ENCODE data around the gene CLEC2A. TPM values are rescaled to one million over a fixed set of nuclear protein-coding genes. Genes with fewer than 3 reads are reported as not detected.
A peak's percentile ranks its signal among the peaks of the same experiment; 100 is the strongest.

Gene CLEC2A
- total and polyA plus RNA-seq, 9 of the 15 experiments (the other 6 are each of a cell fraction or from before 2014, with no cell fraction given): not detected

- no peaks in the 10 kb centered on the region for H3K9me3 ChIP-seq (replicated peaks; ENCODE audit: control insufficient read depth, insufficient read depth, low read depth, low read length)
- FAIRE-seq: no peak
- DNase-seq (ENCODE audit: extremely low read depth in 1 of 4, low spot score in 3 of 4): no peak
- no peak for TF ChIP-seq ZNF609 (CRISPR knock-in tag; IDR thresholded peaks at IDR 0.05; ENCODE audit: borderline replicate concordance)
- no peak for TF ChIP-seq CHD4 (IDR thresholded peaks at IDR 0.05; ENCODE audit: insufficient read depth, insufficient replicate concordance, low read depth, low read length, poor library complexity, severe bottlenecking)
- TF ChIP-seq MEF2A (IDR thresholded peaks at IDR 0.05; ENCODE audit: control insufficient read depth, low read depth, low read length): no peak
- no peak for TF ChIP-seq RBBP5 (IDR thresholded peaks at IDR 0.05; ENCODE audit: borderline replicate concordance, insufficient read depth, low read length, poor library complexity, severe bottlenecking)
- no peak for TF ChIP-seq MCM7 (IDR thresholded peaks at IDR 0.05)
- no peak for TF ChIP-seq RBM17 (IDR thresholded peaks at IDR 0.05; ENCODE audit: borderline replicate concordance, low read depth, low read length)
- TF ChIP-seq U2AF1 (optimal IDR thresholded peaks at IDR 0.05; ENCODE audit: low read depth, low read length): no peak
- no peak for TF ChIP-seq RBM39 (optimal IDR thresholded peaks at IDR 0.05; ENCODE audit: low read depth, low read length)
- TF ChIP-seq FOXM1 (IDR thresholded peaks at IDR 0.05; ENCODE audit: low read depth): no peak
- no peak for TF ChIP-seq FOXM1 (CRISPR knock-in tag; IDR thresholded peaks at IDR 0.05; ENCODE audit: low read depth)
- peak; percentile 66; the same call in 1 of the 2 replicates for TF ChIP-seq SMARCC2 (IDR thresholded peaks at IDR 0.05; ENCODE audit: low read depth)
- 0 out of 2 replicates have a peak, but pooled peaks have one; percentile 27 for TF ChIP-seq SMARCE1 (IDR thresholded peaks at IDR 0.05)
- no peak for TF ChIP-seq FOXA3 (CRISPR knock-in tag; conservative IDR thresholded peaks at IDR 0.05 in 1 of 2, IDR thresholded peaks at IDR 0.05 in 1 of 2)
- no peak for TF ChIP-seq SLC30A9 (CRISPR knock-in tag; IDR thresholded peaks at IDR 0.05)
- TF ChIP-seq NFE2 (IDR thresholded peaks at IDR 0.05; ENCODE audit: low read depth): 0 out of 2 replicates have a peak, but pooled peaks have one; percentile 24
- no peak for TF ChIP-seq ZNF175 (CRISPR knock-in tag; IDR thresholded peaks at IDR 0.05; ENCODE audit: low read depth)
- TF ChIP-seq RHOXF2B (CRISPR knock-in tag; conservative IDR thresholded peaks at IDR 0.05): no peak
- H4K20me1 ChIP-seq (replicated peaks; ENCODE audit: control insufficient read depth, insufficient read depth, low read length): no peaks in the 10 kb centered on the region
- H3K27ac ChIP-seq (ENCODE audit: extremely low read depth, low read depth, low read length): peak overlapping the region; percentile 58
- no peaks in the 10 kb centered on the region for H3K79me2 ChIP-seq (ENCODE audit: control insufficient read depth, insufficient read depth, low read length)
- intact Hi-C loops (cut with micrococcal nuclease) (no loop called here), in situ Hi-C loops (cut with MboI) (no loop called here)
- H3K9ac ChIP-seq (ENCODE audit: insufficient read depth in 1 of 2, low read depth in 2 of 2, low read length in 2 of 2): peak overlapping the region in 1 of 2 experiments; percentile 57; a peak in 3 of 4 replicates
- no peaks in the 10 kb centered on the region for H3K27me3 ChIP-seq (ENCODE audit: control insufficient read depth in 2 of 2, insufficient read depth in 2 of 2, low read length in 2 of 2)
- H3K4me2 ChIP-seq (ENCODE audit: insufficient read depth, low read length): peak overlapping the region; percentile 63
- no TSS peak for BruUV-seq (replicated peaks)
- H2AFZ ChIP-seq (ENCODE audit: low read depth, low read length): peak overlapping the region; percentile 64
- ChIA-PET CTCF (ENCODE audit: low intra/inter-chr PET ratio) (no interaction called here), POLR2A (interaction anchor here (1.1 to 1.5 kb wide), 2 partner anchors 10 to 16 kb away, joined by 3 to 4 read pairs; no protein-coding TSS in a partner anchor)
- H3K4me1 ChIP-seq (replicated peaks in 1 of 2; ENCODE audit: control insufficient read depth in 2 of 2, insufficient read depth in 2 of 2, low read length in 2 of 2): no peaks in the 10 kb centered on the region; a peak in 1 of 5 replicates
- ATAC-seq: no peak; the same call in 2 of the 3 replicates
- 7% methylated on average over 4 of the region's 4 CpGs for WGBS (ENCODE audit: insufficient coverage, low coverage, missing lambda C conversion rate)
- peak overlapping the region; percentile 20 for H3K4me3 ChIP-seq
- no peaks in the 10 kb centered on the region for H3K36me3 ChIP-seq (ENCODE audit: control insufficient read depth, insufficient read depth, low read length)
- H3K9me1 ChIP-seq (ENCODE audit: control insufficient read depth, insufficient read depth, low read length): no peaks in the 10 kb centered on the region
Measured at GRCh38 chr12:9867531-9867930, 64.6 kb downstream of the CLEC2A start.
